ENCODE data around the gene CD74.
"Not testable (repeated sequence)": the region's sequence is repeated elsewhere in the genome, so short reads cannot be mapped to it uniquely, and the experiment has no call there.

DNA sequence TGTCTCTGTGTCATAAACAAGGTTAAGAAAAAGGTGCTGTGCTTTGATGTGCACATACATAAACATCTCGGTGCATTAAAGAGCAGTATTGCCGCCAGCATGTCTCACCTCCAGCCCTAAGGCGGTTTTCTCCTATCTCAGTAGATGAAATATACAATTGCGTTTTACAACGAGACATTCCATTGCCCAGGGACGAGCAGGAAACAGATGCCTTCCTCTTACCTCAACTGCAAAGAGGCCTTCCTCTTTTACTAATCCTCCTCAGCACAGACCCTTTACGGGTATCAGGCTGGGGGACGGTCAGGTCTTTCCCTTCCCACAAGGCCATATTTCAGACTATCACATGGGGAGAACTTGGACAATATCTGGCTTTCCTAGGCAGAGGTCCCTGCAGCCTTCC, 41.3 kb upstream of the CD74 start:
- TF ChIP-seq POLR2A, POLR2AphosphoS5 (IDR thresholded peaks at IDR 0.05): not testable (repeated sequence)
- TF ChIP-seq, protein P1, sequence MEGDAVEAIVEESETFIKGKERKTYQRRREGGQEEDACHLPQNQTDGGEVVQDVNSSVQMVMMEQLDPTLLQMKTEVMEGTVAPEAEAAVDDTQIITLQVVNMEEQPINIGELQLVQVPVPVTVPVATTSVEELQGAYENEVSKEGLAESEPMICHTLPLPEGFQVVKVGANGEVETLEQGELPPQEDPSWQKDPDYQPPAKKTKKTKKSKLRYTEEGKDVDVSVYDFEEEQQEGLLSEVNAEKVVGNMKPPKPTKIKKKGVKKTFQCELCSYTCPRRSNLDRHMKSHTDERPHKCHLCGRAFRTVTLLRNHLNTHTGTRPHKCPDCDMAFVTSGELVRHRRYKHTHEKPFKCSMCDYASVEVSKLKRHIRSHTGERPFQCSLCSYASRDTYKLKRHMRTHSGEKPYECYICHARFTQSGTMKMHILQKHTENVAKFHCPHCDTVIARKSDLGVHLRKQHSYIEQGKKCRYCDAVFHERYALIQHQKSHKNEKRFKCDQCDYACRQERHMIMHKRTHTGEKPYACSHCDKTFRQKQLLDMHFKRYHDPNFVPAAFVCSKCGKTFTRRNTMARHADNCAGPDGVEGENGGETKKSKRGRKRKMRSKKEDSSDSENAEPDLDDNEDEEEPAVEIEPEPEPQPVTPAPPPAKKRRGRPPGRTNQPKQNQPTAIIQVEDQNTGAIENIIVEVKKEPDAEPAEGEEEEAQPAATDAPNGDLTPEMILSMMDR (IDR thresholded peaks at IDR 0.05): not testable (repeated sequence)
